Subcutaneous adipose tissue (tissue), 4 donors: ENCODE results near the gene BTBD2. TPM values are rescaled to one million over a fixed set of nuclear protein-coding genes. Genes with fewer than 3 reads are reported as not detected.

Experiments
- CTCF ChIP-seq: fragments of 450-650 bp; IDR thresholded peaks from one replicate; pipeline ENCODE4 v1.5.1; 2016; ENCODE audit warnings: low read depth, mild to moderate bottlenecking, control low read depth, antibody characterized with exemption, moderate library complexity
- total RNA-seq, 4 donors: library from RNA; depleted of rRNA; stranded (reverse); fragments of >200 nt; gene quantifications; one replicate each; pipeline ENCODE4 v1.1.0, GENCODE V29; 2016

The BTBD2 gene
- total RNA-seq, 4 donors from 2014 or later = 39.6 to 76.5 (median 54.3) TPM

GRCh38 chr19:2048959-2049740, 33.6 kb upstream of the BTBD2 start:
- TF ChIP-seq CTCF = no peak

GRCh38 chr19:2048104-2048958, 32.8 kb upstream of the BTBD2 start:
- TF ChIP-seq CTCF = no peak

- no peak for TF ChIP-seq CTCF
These were observed 32.1 kb upstream of the BTBD2 start for GRCh38 chr19:2047449-2048103.

- no peak for TF ChIP-seq CTCF
These were observed 31.5 kb upstream of the BTBD2 start for GRCh38 chr19:2047076-2047448.

GRCh38 chr19:2046046-2046907, 30.8 kb upstream of the BTBD2 start:
- no peak for TF ChIP-seq CTCF

- TF ChIP-seq CTCF = no peak
These were observed 30.1 kb upstream of the BTBD2 start for GRCh38 chr19:2045501-2046045.
